Ishikawa (cell line): ENCODE measurements around the gene UBE2A.

ENCODE experiments used
- CEBPB ChIP-seq: IDR thresholded peaks from 2 replicates; pipeline ENCODE4 v1.6.1; 2012
- CREB1 ChIP-seq: IDR thresholded peaks from 2 replicates; pipeline ENCODE4 v1.6.1; 2012; ENCODE audit warnings: low read depth
- EGR1 ChIP-seq: IDR thresholded peaks from 2 replicates; pipeline ENCODE4 v1.6.1; 2012
- EP300 ChIP-seq: IDR thresholded peaks from 2 replicates; pipeline ENCODE4 v1.6.1; 2012; ENCODE audit warnings: borderline replicate concordance
- FOXM1 ChIP-seq: IDR thresholded peaks from 2 replicates; pipeline ENCODE4 v1.6.1; 2012; ENCODE audit warnings: low read depth, borderline replicate concordance
- NFIC ChIP-seq: IDR thresholded peaks from 2 replicates; pipeline ENCODE4 v1.6.1; 2012
- RAD21 ChIP-seq: IDR thresholded peaks from 2 replicates; pipeline ENCODE4 v1.6.1; 2012; ENCODE audit warnings: low read depth
- TAF1 ChIP-seq: IDR thresholded peaks from 2 replicates; pipeline ENCODE4 v1.6.1; 2012; ENCODE audit warnings: low read depth, mild to moderate bottlenecking
- TCF12 ChIP-seq: IDR thresholded peaks from 2 replicates; pipeline ENCODE4 v1.6.1; 2012; ENCODE audit warnings: low read depth
- TEAD4 ChIP-seq: IDR thresholded peaks from 2 replicates; pipeline ENCODE4 v1.6.1; 2012
- USF1 ChIP-seq: IDR thresholded peaks from 2 replicates; pipeline ENCODE4 v1.6.1; 2012
- YY1 ChIP-seq: IDR thresholded peaks from 2 replicates; pipeline ENCODE4 v1.6.1; 2012; ENCODE audit warnings: low read depth
- ZBTB7A ChIP-seq: IDR thresholded peaks from 2 replicates; pipeline ENCODE4 v1.6.1; 2012; ENCODE audit warnings: low read depth
- TF ChIP-seq, protein P1 (sequence below): IDR thresholded peaks from 2 replicates; pipeline ENCODE4 v1.6.1; 2012
- TF ChIP-seq, protein P2 (sequence below): IDR thresholded peaks from 2 replicates; pipeline ENCODE4 v1.6.1; 2012; ENCODE audit warnings: low read depth, mild to moderate bottlenecking

UBE2A gene

GRCh38 chrX:119602701-119603255 is 28.4 kb downstream of the UBE2A start:
- no peak for TF ChIP-seq ZBTB7A
- no peak for TF ChIP-seq TEAD4
- TF ChIP-seq, protein P1, sequence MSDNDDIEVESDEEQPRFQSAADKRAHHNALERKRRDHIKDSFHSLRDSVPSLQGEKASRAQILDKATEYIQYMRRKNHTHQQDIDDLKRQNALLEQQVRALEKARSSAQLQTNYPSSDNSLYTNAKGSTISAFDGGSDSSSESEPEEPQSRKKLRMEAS: no peak
- TF ChIP-seq RAD21: no peak
- TF ChIP-seq EGR1: no peak
- no peak for TF ChIP-seq NFIC
- no peak for TF ChIP-seq CREB1
- no peak for TF ChIP-seq CEBPB
- no peak for TF ChIP-seq USF1
- TF ChIP-seq YY1: no peak
- no peak for TF ChIP-seq TAF1
- no peak for TF ChIP-seq EP300

DNA sequence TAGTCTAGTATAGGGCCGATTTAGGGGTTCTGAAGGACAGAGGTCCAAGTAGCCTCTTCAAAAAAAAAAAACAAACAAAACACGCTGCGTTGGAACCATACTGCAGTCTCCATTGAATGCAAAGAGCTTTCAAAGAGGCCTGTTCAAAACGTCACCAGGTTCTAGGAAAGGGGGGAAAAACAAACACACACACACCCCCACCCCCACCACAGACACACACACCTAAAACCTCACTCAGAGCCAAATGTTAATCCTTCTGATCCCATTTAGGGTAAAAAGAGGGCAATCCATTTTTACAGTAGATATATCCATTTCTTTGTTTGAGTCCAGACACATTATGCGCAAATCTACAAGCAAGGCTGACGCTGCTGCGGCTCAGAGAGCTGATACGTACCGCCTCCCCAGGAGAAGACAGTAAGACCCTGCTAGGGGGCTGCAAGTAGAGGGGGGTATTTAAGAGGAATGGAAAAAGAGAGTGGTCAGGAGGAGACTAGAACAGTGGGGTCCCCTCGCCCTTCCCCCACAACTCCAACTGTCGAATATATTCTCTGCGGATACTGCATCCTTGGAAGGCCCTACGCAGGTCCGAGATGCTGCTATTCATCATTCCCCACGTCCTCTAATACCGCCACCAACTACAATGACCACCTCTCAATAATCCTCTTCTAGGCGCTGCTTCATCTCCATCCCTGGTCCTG is 30.6 kb downstream of the UBE2A start:
- TF ChIP-seq EGR1: no peak
- TF ChIP-seq, protein P1: no peak
- TF ChIP-seq RAD21: no peak
- TF ChIP-seq TCF12: no peak
- TF ChIP-seq, protein P2, sequence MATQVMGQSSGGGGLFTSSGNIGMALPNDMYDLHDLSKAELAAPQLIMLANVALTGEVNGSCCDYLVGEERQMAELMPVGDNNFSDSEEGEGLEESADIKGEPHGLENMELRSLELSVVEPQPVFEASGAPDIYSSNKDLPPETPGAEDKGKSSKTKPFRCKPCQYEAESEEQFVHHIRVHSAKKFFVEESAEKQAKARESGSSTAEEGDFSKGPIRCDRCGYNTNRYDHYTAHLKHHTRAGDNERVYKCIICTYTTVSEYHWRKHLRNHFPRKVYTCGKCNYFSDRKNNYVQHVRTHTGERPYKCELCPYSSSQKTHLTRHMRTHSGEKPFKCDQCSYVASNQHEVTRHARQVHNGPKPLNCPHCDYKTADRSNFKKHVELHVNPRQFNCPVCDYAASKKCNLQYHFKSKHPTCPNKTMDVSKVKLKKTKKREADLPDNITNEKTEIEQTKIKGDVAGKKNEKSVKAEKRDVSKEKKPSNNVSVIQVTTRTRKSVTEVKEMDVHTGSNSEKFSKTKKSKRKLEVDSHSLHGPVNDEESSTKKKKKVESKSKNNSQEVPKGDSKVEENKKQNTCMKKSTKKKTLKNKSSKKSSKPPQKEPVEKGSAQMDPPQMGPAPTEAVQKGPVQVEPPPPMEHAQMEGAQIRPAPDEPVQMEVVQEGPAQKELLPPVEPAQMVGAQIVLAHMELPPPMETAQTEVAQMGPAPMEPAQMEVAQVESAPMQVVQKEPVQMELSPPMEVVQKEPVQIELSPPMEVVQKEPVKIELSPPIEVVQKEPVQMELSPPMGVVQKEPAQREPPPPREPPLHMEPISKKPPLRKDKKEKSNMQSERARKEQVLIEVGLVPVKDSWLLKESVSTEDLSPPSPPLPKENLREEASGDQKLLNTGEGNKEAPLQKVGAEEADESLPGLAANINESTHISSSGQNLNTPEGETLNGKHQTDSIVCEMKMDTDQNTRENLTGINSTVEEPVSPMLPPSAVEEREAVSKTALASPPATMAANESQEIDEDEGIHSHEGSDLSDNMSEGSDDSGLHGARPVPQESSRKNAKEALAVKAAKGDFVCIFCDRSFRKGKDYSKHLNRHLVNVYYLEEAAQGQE: no peak
- no peak for TF ChIP-seq ZBTB7A
- TF ChIP-seq CEBPB: no peak
- TF ChIP-seq YY1: no peak
- no peak for TF ChIP-seq FOXM1
- TF ChIP-seq TEAD4: no peak
- no peak for TF ChIP-seq TAF1
- no peak for TF ChIP-seq CREB1
- no peak for TF ChIP-seq EP300
- no peak for TF ChIP-seq NFIC
- no peak for TF ChIP-seq USF1

DNA sequence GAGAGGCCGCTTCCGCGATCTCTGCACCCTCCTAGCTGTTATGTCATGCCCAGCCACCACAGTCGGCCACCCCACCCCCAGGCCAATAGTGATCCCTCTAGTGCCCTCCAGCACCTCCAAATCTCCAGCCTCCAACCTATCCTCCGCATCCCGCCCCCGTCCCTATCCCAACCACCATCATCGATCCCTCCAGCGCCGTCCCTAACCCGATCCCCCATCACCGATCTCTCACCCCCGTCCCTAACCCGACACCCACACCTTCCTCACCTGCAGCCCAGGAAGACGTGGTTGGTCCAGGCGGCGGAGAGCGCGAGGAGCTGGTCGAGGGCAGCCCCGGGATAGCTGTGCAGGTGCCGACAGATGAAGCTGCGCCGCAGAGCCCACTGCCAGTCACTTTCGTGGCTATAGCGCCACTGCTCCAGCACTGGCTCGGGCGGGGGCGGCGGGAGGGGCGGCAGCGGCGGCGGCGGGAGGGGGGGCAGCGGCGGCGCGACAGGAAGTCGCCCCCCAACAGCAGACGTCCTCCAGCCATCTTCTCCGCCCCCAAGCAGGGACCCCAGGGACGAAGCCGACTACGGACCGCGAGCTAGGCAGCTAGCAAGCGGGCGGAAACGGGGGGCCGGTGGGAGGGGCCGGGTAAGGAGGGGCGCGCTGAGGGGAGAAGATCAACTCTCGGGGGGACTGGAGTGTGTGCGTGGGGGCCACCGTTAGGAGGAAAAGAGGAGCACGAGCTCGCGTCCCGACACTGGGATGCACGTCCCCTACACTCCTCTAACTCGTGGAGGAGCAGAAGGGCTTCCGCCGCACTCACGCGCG is 31.3 kb downstream of the UBE2A start:
- TF ChIP-seq EGR1 (no peak), YY1 (no peak)

DNA sequence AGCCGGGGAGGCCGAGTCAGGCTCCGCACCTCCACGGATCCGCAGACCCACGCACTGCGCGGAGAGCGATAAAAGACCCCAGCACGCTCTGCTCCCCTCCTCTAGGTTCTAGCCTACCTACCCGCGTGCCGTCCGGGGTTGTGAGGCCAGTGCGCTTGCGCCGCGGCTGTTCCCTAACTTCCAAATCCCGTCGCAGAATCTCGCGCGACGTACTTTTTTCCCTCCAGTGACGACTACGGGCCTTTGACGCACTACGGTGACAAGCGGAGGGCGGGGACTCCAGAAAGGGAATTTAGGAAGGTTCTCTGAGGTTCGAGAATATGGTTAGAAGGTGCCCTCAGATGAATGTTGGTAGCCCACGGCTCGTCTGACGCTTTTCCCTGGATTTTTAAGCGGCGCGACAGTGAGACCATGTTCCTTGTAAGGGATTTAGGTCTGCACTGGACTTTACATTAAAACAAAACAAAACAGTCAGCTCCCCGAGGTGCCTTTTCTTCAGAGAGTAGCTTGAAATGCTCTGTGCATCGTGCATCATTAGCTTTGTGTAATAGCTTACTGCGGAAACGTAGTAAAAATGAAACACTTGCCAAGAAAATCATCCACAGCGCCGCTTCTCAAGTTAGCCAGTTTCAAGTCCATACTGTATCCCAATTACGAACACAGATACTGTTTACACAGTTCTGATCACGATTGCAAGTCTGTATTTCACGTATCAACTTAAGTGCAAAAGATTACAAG is 32.1 kb downstream of the UBE2A start, which contains the start of gene NKRF:
NKRF (minus strand) TSS at position 145 of the 738 bp plus-strand sequence.
- TF ChIP-seq, protein P1: peak; percentile 86
- TF ChIP-seq RAD21 (no peak), TAF1 (peak; percentile 68), EGR1 (no peak), TCF12 (0 out of 2 replicates have a peak, but pooled peaks have one; percentile 24), TEAD4 (no peak), YY1 (no peak), ZBTB7A (no peak), CREB1 (peak; percentile 77), EP300 (no peak), USF1 (no peak), CEBPB (no peak)
- TF ChIP-seq, protein P2: no peak
